Right lung (tissue), 5 donors: ENCODE data around the gene BBS9. TPM values are rescaled to one million over a fixed set of nuclear protein-coding genes. Genes with fewer than 3 reads are reported as not detected.

Experiments used
- DNase-seq, 2 donors: peaks; one replicate each; pipeline ENCODE4 v3.0.0-alpha.2; 2013
- polyA plus RNA-seq, 5 donors: library from polyadenylated mRNA; unstranded; fragments of 120-200 nt; gene quantifications; one replicate each; pipeline versions ENCODE4 v1.2.1 to v1.2.3, GENCODE V29; 2013; ENCODE audit warnings: inconsistent platforms in 1 of 5, low replicate concordance in 1 of 5; ENCODE audit not compliant: insufficient read length in 5 of 5, insufficient read depth in 1 of 5

The BBS9 gene
- polyA plus RNA-seq, 5 donors: 13.8 to 22.8 (median 21.0) TPM

GRCh38 chr7:33644489-33644888 lies 515.1 kb downstream of the BBS9 start:
- DNase-seq: no peak

GRCh38 chr7:33645104-33645503 lies 515.7 kb downstream of the BBS9 start:
- DNase-seq: no peak

DNA sequence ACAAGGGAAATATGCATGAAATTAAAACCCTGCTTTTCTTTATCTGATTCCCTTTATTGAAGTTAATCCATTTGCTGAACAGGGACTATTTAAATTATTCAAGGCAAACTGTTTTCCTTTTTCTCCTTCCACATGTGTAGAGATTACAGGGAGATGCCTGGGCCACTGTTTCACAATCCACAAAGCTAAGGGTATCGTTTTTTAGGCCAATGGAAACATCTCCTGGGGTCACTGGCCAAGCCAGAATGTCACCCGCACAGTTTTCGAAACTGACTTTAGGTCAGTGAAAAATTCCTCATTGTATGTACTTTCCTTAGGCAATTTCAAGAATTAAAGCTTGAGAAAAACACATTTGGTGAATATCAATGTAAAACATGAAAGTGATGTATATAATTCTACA lies 516.8 kb downstream of the BBS9 start:
- DNase-seq: no peak

GRCh38 chr7:33646891-33647391 lies 517.6 kb downstream of the BBS9 start:
- DNase-seq: no peak

- no peak for DNase-seq
Observed at GRCh38 chr7:33649476-33650441, 520.4 kb downstream of the BBS9 start.

- no peak for DNase-seq
Observed at GRCh38 chr7:33650828-33651227, 521.5 kb downstream of the BBS9 start.

- DNase-seq: no peak
Observed at GRCh38 chr7:33651998-33652515, 522.7 kb downstream of the BBS9 start.

GRCh38 chr7:33654676-33655075 lies 525.3 kb downstream of the BBS9 start:
- DNase-seq: no peak

Other genes with a start within 250 kb of the BBS9 start
- 10 to 100 TPM; 48.2 to 70.5 (median 65.9) TPM for gene KBTBD2, start 237.8 kb upstream of the BBS9 start, polyA plus RNA-seq
- 100 to 1,000 TPM; 153 to 226 (median 182) TPM for gene FKBP9, start 172.1 kb upstream of the BBS9 start, polyA plus RNA-seq
- gene NT5C3A, start 66.8 kb upstream of the BBS9 start, polyA plus RNA-seq: 10 to 100 TPM; 34.8 to 49.1 (median 42.9) TPM
- gene RP9, start 20.2 kb upstream of the BBS9 start, polyA plus RNA-seq: 10 to 100 TPM; 31.6 to 41.4 (median 36.2) TPM